ENCODE measurements around the gene NR3C1. TPM values are rescaled to one million over a fixed set of nuclear protein-coding genes. Genes with fewer than 3 reads are reported as not detected.

The NR3C1 gene
- polyA plus RNA-seq, 1 donor (not counting 4 experiments of a cell fraction or from before 2014, with no cell fraction given), result 30.7 TPM

DNA sequence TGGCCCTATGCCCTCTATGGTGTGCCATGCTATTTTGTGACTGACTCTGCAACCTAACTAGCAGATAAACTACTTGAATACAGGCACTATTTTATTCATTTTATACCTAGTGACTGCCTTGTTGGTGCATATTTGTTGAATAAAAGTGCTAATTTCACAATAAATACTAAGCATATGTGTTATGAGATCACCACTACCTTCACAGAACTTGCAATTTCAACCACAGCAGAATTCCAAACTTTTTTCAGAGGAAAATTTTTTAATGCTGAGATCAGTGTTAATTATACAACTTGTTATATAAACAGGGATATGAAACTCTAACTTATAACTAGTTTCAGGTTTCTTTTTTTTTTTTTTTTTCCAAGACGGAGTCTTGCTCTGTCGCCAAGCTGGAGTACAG, 94.8 kb downstream of the NR3C1 start:
- Histone ChIP-seq H3K4me3 (ENCODE audit: control insufficient read depth in 2 of 3, extremely low read depth in 1 of 3, insufficient read depth in 2 of 3, low read depth in 1 of 3, low read length in 3 of 3) (no peak overlapping the region), H3K9me1 (ENCODE audit: control insufficient read depth, extremely low read depth, insufficient read depth, low read length) (no peaks in the 10 kb centered on the region), H3K79me2 (ENCODE audit: control insufficient read depth, insufficient read depth, low read length) (peaks cover 31% of the 10 kb centered on the region), H3K4me1 (ENCODE audit: control insufficient read depth, extremely low read depth, insufficient read depth, low read length) (peaks cover 28% of the 10 kb centered on the region), H3K27ac (ENCODE audit: control insufficient read depth, insufficient read depth, low read length) (no peak overlapping the region), H2AFZ (ENCODE audit: control insufficient read depth, low read length) (no peak overlapping the region), H3K9ac (ENCODE audit: control insufficient read depth, extremely low read depth, insufficient read depth, low read length) (no peak overlapping the region), H4K20me1 (ENCODE audit: control insufficient read depth, extremely low read depth, insufficient read depth, low read length) (no peaks in the 10 kb centered on the region), H3K36me3 (ENCODE audit: control insufficient read depth in 2 of 2, extremely low read depth in 1 of 2, insufficient read depth in 2 of 2, low read length in 2 of 2) (peaks cover 4 to 18% of the 10 kb centered on the region in 2 experiments), H3K4me2 (ENCODE audit: control insufficient read depth, extremely low read depth, insufficient read depth, low read depth, low read length) (no peak overlapping the region), H3K9me3 (ENCODE audit: control insufficient read depth, low read depth, low read length) (no peaks in the 10 kb centered on the region), H3K27me3 (ENCODE audit: control insufficient read depth, extremely low read depth, insufficient read depth, low read length) (no peaks in the 10 kb centered on the region)
- FAIRE-seq (no peak), DNase-seq (ENCODE audit: low read depth, low spot score) (no peak)
- dilution Hi-C loops (cut with MboI; ENCODE audit: extremely low pct_ligation_motif_present, low sequenced_read_pairs), result no loop called here
- TF ChIP-seq, protein P1, sequence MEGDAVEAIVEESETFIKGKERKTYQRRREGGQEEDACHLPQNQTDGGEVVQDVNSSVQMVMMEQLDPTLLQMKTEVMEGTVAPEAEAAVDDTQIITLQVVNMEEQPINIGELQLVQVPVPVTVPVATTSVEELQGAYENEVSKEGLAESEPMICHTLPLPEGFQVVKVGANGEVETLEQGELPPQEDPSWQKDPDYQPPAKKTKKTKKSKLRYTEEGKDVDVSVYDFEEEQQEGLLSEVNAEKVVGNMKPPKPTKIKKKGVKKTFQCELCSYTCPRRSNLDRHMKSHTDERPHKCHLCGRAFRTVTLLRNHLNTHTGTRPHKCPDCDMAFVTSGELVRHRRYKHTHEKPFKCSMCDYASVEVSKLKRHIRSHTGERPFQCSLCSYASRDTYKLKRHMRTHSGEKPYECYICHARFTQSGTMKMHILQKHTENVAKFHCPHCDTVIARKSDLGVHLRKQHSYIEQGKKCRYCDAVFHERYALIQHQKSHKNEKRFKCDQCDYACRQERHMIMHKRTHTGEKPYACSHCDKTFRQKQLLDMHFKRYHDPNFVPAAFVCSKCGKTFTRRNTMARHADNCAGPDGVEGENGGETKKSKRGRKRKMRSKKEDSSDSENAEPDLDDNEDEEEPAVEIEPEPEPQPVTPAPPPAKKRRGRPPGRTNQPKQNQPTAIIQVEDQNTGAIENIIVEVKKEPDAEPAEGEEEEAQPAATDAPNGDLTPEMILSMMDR (optimal IDR thresholded peaks at IDR 0.05 in 1 of 3, IDR thresholded peaks at IDR 0.05 in 1 of 3, conservative IDR thresholded peaks at IDR 0.05 in 1 of 3; ENCODE audit: extremely low read depth in 1 of 3, insufficient read depth in 2 of 3, low read length in 3 of 3), result no peak
- TF ChIP-seq EZH2 (IDR thresholded peaks at IDR 0.05; ENCODE audit: low read length), result no peak

DNA sequence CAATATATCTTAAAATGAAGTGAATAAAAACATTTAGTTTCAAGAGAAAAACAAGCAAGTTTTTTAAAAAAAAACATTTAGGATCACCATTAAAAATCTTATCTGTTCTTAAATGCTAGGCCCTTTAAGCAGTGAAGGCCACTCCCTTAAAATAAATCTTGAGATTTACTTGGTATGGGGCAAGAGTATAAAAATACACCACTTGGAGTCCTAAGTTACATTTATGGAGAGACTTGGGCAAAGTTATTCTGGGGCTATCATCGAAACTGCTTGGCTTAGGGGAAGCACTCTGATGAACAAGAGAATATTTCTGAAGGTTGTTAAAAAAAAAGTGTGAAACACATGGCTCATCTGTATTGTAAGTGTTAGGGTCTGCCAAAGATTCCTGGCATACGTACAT, 97.4 kb downstream of the NR3C1 start:
- dilution Hi-C loops (cut with MboI; ENCODE audit: extremely low pct_ligation_motif_present, low sequenced_read_pairs), result no loop called here
- Histone ChIP-seq H3K9me3 (ENCODE audit: control insufficient read depth, low read depth, low read length) (no peaks in the 10 kb centered on the region), H3K27ac (ENCODE audit: control insufficient read depth, insufficient read depth, low read length) (no peak overlapping the region), H3K36me3 (ENCODE audit: control insufficient read depth in 2 of 2, extremely low read depth in 1 of 2, insufficient read depth in 2 of 2, low read length in 2 of 2) (peaks cover 4 to 9% of the 10 kb centered on the region in 2 experiments), H2AFZ (ENCODE audit: control insufficient read depth, low read length) (no peak overlapping the region), H3K4me3 (ENCODE audit: control insufficient read depth in 2 of 3, extremely low read depth in 1 of 3, insufficient read depth in 2 of 3, low read depth in 1 of 3, low read length in 3 of 3) (no peak overlapping the region), H3K9ac (ENCODE audit: control insufficient read depth, extremely low read depth, insufficient read depth, low read length) (no peak overlapping the region), H3K79me2 (ENCODE audit: control insufficient read depth, insufficient read depth, low read length) (peaks cover 32% of the 10 kb centered on the region), H3K27me3 (ENCODE audit: control insufficient read depth, extremely low read depth, insufficient read depth, low read length) (no peaks in the 10 kb centered on the region), H3K4me1 (ENCODE audit: control insufficient read depth, extremely low read depth, insufficient read depth, low read length) (peaks cover 13% of the 10 kb centered on the region), H3K9me1 (ENCODE audit: control insufficient read depth, extremely low read depth, insufficient read depth, low read length) (no peaks in the 10 kb centered on the region), H4K20me1 (ENCODE audit: control insufficient read depth, extremely low read depth, insufficient read depth, low read length) (no peaks in the 10 kb centered on the region), H3K4me2 (ENCODE audit: control insufficient read depth, extremely low read depth, insufficient read depth, low read depth, low read length) (no peak overlapping the region)
- no peak for FAIRE-seq
- TF ChIP-seq, protein P1 (optimal IDR thresholded peaks at IDR 0.05 in 1 of 3, IDR thresholded peaks at IDR 0.05 in 1 of 3, conservative IDR thresholded peaks at IDR 0.05 in 1 of 3; ENCODE audit: extremely low read depth in 1 of 3, insufficient read depth in 2 of 3, low read length in 3 of 3), result no peak
- no peak for DNase-seq (ENCODE audit: low read depth, low spot score)

All from keratinocyte (primary cell).